Renal cortical epithelial cell (primary cell): ENCODE results near the gene HAPSTR1. TPM values are rescaled to one million over a fixed set of nuclear protein-coding genes. Genes with fewer than 3 reads are reported as not detected.

Experiments
- DNase-seq: peaks from one replicate; pipeline ENCODE4 v3.0.0-alpha.2; 2011; ENCODE audit warnings: low read depth
- total RNA-seq: library from RNA; depleted of rRNA; stranded (reverse); fragments of >200 nt; gene quantifications from 2 replicates; pipeline ENCODE4 v1.2.3, GENCODE V29; 2014

Gene HAPSTR1
- total RNA-seq, 1 donor from 2014 or later: 95.5 TPM

- DNase-seq: no peak
Measured at GRCh38 chr16:9096416-9096952, 5.0 kb downstream of the HAPSTR1 start.

DNA sequence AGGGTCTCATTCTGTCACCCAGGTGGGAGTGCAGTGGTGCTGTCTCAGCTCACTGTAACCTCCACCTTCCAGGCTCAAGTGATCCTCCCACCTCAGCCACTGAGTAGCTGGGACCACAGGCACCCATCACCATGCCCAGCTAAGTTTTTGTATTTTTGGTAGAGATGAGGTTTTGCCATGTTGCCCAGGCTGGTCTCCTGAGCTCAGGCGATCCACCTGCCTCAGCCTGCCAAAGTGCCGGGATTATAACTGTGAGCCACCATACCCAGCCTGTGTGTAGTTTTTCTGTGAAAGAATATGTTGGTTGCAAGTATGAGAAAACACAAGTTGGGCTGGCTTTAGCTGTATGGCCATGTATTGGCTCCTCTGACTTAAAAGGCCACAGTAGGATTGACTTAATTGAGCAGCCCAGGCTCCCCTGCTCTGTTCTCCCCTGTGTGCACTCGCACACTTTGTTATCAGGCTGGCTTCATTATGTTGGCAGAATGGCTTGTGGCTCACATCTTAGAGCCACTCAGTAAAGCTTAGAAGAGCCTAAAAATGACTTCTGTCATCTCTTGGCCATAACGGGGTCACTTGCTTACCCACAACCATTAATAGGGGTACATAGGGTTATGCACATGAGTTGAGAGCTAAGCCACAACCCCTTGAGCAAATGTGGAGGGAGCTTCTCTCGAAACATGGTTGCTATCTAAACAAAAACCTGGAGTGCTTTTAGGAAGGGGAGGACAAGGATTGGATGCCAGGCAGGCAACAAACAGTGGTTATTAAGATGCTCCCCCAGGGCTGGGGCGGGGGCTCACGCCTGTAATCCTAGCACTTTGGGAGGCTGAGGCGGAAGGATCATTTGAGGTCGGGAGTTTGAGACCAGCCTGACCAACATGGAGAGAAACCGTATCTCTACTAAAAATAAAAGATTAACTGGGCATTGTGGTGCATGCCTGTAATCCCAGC lies 6.1 kb downstream of the HAPSTR1 start:
- DNase-seq: no peak

GRCh38 chr16:9098377-9099090 lies 7.1 kb downstream of the HAPSTR1 start:
- DNase-seq: no peak

DNA sequence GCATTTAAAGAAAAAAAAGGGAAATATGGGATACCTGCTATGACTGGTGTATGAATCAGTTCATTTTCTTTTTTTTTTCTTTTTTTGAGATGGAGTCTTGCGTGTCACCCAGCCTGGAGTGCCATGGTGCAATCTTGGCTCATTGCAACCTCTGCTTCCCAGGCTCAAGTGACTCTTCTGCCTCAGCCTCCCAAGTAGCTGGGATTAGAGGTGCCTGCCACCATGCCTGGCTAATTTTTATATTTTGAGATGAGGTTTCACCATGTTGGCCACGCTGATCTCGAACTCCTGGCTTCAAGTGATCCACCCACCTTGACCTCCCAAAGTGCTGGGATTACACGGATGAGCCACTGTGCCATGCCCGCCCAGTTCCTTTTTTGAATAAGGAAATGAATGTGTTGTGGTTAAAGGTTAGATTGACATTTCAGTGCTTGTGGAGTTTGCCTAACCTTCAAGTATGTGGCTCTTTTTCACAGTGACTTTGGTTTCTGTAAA lies 7.7 kb downstream of the HAPSTR1 start:
- DNase-seq: peak; percentile 57

- peak; percentile 74 for DNase-seq
Measured at GRCh38 chr16:9102379-9102778, 10.9 kb downstream of the HAPSTR1 start.

DNA sequence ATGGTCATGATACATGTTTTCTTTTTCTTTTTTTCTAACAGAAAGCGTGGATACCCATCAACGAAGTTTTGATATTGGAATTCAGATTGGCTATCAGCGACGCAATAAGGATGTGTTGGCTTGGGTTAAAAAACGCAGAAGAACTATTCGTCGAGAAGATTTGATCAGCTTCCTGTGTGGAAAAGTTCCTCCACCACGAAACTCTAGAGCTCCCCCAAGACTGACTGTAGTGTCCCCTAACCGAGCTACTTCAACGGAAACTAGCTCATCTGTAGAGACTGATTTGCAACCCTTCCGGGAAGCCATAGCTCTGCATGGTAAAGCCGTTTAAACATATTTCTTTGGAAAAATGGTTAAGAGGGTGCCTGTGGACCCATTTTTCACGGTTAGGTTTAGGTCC lies 11.5 kb downstream of the HAPSTR1 start:
- DNase-seq: no peak

- no peak for DNase-seq
Measured at GRCh38 chr16:9103546-9103945, 12.1 kb downstream of the HAPSTR1 start.

DNA sequence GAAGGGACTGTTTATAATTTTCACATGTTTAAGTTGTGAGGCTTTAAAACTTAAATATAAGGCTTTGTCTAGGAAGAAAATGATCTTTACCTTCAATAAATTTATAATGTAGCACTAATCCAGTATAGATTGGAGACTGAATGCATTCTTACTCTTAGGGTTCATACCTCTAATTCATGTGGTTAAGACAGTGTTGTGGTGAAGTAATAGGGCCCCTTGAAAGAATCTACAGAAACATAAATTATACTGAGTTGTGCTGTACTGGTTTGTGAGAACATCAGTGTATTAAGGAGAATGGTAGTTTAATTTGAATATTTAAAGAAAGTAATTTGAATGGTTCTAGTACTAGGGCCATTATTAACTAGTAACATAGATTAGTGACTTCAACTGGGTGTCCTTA lies 13.7 kb downstream of the HAPSTR1 start:
- DNase-seq: no peak

- DNase-seq: no peak
Measured at GRCh38 chr16:9107025-9107970, 15.9 kb downstream of the HAPSTR1 start.

DNA sequence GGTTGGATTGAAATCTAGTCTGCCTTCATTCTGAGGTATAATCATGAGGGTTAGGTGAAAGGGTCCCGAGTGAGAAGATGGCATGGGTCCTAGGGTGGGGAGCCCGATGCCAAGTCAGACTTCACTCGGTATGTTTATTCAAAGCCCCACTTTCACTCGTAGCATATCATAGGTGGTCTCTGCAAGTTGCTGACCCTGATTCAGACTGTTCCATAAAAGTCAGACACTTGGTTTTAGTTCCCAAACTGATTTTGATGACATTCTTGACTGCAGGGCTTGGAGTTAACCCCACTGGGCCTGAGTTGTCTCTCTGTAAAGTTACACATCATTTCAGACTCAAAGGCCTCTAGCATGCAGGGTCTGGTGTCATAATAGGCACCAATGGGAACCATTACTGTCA lies 17.8 kb downstream of the HAPSTR1 start:
- DNase-seq: no peak

GRCh38 chr16:9112166-9112843 lies 20.9 kb downstream of the HAPSTR1 start:
- peak; percentile 87 for DNase-seq

- DNase-seq: no peak
Measured at GRCh38 chr16:9112844-9113186, 21.4 kb downstream of the HAPSTR1 start.

DNA sequence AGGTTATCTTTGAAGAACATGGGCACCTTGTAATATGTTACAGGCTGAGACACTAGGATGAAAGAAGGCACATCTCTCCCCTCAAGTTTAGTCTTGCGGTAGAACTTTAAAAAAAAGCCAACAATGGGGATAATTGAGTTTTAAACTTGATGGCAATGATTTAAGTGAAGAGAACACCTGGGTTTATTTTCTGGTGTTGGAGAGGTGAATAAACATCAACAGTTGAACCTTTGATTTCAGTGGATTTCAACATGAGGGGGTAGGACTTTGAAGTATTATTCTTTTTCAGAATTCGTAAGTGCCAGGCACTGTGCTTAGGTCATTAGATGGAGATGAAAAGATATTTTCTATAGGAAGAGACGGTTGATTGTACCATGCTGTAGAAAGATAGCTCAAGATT lies 22.3 kb downstream of the HAPSTR1 start:
- DNase-seq: no peak

DNA sequence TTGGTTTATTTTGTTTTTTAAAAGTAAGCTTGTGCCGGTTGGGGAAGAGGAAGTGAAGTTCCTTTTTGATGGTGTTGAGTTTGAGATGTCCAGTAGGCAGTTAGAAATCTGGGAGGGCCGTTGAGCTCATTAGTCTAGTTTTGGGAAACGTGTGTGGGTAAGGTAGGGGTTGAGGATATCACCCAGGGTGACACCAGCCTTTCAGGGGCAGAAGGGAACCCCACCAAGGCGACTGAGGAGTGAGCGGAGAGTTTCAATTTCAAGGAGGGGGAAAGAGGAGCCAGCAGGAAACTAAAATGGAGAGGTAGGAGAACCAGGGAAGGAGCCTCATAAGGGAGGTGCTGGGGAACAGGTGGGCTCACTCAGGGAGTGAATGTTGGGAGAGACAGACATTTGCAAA lies 22.7 kb downstream of the HAPSTR1 start:
- DNase-seq: no peak

- no peak for DNase-seq
Measured at GRCh38 chr16:9114842-9115241, 23.4 kb downstream of the HAPSTR1 start.

GRCh38 chr16:9115277-9115676 lies 23.8 kb downstream of the HAPSTR1 start:
- DNase-seq: peak; percentile 75

DNA sequence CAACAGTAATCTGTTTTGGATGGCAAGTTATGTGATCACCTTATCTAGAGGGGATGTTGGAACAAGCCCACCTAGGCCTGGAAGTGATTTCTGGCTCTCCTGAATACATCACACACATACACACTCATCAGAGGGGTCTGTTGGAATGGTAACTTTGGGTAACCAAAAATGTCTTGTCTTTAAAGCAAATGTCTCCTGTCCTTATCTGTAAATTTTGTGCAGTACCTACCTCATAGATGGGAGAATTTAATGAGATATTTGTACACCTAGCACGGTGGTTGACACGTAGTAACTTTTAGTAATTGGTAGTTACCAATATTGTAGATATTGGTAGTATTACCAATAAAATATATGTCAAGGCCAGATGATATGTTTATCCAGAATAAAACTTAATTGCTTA lies 24.7 kb downstream of the HAPSTR1 start:
- no peak for DNase-seq

- DNase-seq: peak; percentile 55
Measured at GRCh38 chr16:9118170-9118569, 26.7 kb downstream of the HAPSTR1 start.

DNA sequence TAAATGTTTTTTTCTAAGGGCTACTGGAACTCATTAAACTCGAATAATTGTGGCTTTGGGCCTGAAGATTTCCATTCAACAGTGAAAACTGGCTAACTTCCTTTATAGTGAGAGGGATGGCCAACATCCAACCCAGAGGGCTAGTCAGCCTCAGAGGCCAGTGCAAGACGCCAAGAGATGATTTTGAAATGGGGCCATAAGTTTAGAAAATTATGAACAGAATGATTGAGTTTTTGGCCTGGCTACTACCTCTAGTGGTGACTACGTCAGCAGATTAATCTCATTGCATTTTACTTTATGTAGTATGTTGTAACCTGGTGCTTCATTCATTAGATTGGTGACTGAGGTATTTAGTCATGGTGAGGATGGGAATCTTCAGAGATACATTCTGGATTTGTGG lies 28.4 kb downstream of the HAPSTR1 start:
- no peak for DNase-seq

- no peak for DNase-seq
Measured at GRCh38 chr16:9122342-9122741, 30.9 kb downstream of the HAPSTR1 start.

DNA sequence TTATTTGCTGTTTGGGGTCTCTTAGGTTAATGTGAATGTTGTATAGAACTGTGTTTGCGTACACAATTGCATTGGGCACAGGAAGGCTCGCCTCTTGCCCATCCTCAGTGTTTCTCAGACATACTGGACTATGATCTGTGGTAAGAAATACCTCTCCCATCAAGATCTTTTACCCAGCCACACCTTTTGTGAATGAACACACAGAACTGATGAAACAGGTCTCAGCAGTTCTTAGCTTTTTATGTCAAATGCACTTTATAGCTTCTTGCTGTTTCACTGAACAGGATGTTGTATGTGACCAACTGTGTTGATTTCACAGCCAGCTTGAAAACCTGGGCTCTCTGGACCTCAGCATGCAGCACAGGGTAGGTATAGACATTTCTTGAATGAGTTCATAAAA lies 31.5 kb downstream of the HAPSTR1 start:
- no peak for DNase-seq
